Hepatocyte (in vitro differentiated cells): ENCODE results near the gene RXRA.

Experiments
- CTCF ChIP-seq: fragments of 200-600 bp; sonication (generic); IDR thresholded peaks from 2 replicates; pipeline ENCODE4 v1.5.1; 2016; ENCODE audit warnings: antibody characterized with exemption, mild to moderate bottlenecking; ENCODE audit not compliant: poor library complexity
- EZH2 ChIP-seq: fragments of 200-600 bp; sonication (generic); IDR thresholded peaks from 2 replicates; pipeline ENCODE4 v1.6.1; 2016; ENCODE audit warnings: antibody characterized with exemption, mild to moderate bottlenecking, borderline replicate concordance
- EZH2phosphoT487 ChIP-seq: fragments of 200-600 bp; sonication (generic); IDR thresholded peaks from one replicate; pipeline ENCODE4 v1.6.1; 2018; ENCODE audit warnings: antibody characterized with exemption, mild to moderate bottlenecking, low read depth, moderate library complexity; ENCODE audit not compliant: unreplicated experiment, severe bottlenecking

- no peak for TF ChIP-seq CTCF
- no peak for TF ChIP-seq EZH2
- TF ChIP-seq EZH2phosphoT487 = no peak
Observed at GRCh38 chr9:134451700-134452458, 125.6 kb downstream of the RXRA start.
